Adipose tissue (tissue), 3 donors: ENCODE data around the gene RALGAPA2. TPM values are rescaled to one million over a fixed set of nuclear protein-coding genes. Genes with fewer than 3 reads are reported as not detected.

Experiments
- H3K27ac ChIP-seq: one replicate; pipeline ENCODE4 v1.5.1; 2013; ENCODE audit warnings: low read depth, low read length
- WGBS, 3 donors: extraction: QIAGEN DNeasy Blood & Tissue Kit; methylation state at CpG; one replicate each; pipeline ENCODE4 v1.1.7; 2013; 5-methylcytosine and 5-hydroxymethylcytosine counted together
- polyA plus RNA-seq, 3 donors: library from polyadenylated mRNA; stranded (reverse); fragments of 200-250 nt; gene quantifications; one replicate each; pipeline ENCODE4 v1.2.3, GENCODE V29; 2013
- donor health status: healthy with polysubstance abuse.
- donor health status: Bipolar disorder and iron deficiency.
- donor health status: healthy.

The RALGAPA2 gene
- polyA plus RNA-seq, 3 donors = 12.3 to 21.7 (median 12.6) TPM

GRCh38 chr20:20657092-20657491, 55.4 kb downstream of the RALGAPA2 start:
- 97% methylated on average over 6 of the region's 6 CpGs for WGBS, 3 donors
- no peak overlapping the region for H3K27ac ChIP-seq

- H3K27ac ChIP-seq = no peak overlapping the region
- 90 to 91% (median 91%) methylated on average over 5 of the region's 5 CpGs for WGBS, 3 donors
These were observed 56.6 kb downstream of the RALGAPA2 start for GRCh38 chr20:20655883-20656282.

GRCh38 chr20:20649945-20650344, 62.5 kb downstream of the RALGAPA2 start:
- no peak overlapping the region for H3K27ac ChIP-seq
- WGBS, 3 donors = 83 to 87% (median 84%) methylated on average over 4 of the region's 4 CpGs

DNA sequence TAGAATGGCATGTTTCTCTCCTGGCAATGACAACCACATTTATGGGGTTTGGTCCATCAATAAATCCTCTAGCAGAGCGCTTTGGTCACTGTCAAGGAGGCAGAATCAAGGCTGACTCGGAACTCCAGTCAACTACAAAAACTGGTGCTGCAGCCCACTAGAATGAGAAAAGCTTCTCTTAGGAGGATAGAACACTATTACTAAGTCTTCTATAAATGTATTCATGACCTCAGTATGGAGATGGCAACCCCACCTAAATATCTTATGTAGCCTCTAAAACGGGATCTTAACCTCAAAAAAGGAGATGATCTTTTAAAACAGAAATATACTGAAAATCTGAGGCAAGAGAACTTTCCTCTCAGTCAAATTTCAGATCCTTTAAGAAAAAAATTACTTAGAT, 68.5 kb downstream of the RALGAPA2 start:
- no peak overlapping the region for H3K27ac ChIP-seq
- 83 to 92% (median 89%) methylated on average over 3 of the region's 3 CpGs for WGBS, 3 donors

DNA sequence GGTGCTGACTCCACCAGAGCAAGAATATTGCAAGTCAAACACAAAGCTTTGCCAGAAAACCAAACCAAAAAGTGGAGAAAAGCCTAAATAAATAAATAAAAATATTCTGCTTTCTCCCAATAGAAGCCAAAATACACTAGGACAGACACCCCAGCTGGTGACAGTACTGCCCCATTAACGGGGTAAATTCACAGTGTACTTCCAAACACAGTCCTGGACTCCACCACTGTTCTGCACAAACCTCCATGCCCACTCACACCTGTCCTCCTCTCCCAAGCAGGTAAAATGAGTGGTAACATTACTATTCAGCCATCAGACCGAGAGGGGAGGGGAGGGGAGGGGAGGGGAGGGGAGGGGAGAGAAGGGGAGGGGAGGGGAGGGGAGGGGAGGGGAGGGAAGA, 70.7 kb downstream of the RALGAPA2 start:
- WGBS, 3 donors = 92 to 97% (median 92%) methylated on average over 1 to 2 of the region's 2 CpGs
- H3K27ac ChIP-seq = no peak overlapping the region

- H3K27ac ChIP-seq = no peak overlapping the region
- 40 to 65% (median 47%) methylated on average over 2 of the region's 2 CpGs for WGBS, 3 donors
These were observed 73.6 kb downstream of the RALGAPA2 start for GRCh38 chr20:20638878-20639277.

GRCh38 chr20:20637998-20638725, 74.3 kb downstream of the RALGAPA2 start:
- 75 to 92% (median 86%) methylated on average over 7 of the region's 7 CpGs for WGBS, 3 donors
- no peak overlapping the region for H3K27ac ChIP-seq

DNA sequence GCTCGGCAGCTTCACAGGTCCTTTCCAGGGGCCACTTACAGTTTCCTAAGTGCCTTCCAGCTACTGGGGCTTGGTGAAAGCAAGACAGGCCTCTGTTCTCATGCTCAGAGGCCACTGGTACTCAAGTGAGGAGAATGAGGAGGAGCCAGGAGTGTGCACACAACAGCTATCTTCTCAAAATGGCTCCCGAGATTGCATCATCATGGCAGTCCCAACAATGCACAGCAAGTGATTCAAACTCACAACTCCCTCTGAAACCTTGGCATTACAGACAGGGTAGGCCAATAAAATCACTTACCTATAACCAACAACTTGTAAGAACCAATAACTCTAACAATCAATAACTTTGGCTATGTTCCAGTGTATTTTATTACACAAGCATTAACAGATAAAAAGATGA, 77.4 kb downstream of the RALGAPA2 start:
- WGBS, 3 donors = 90 to 95% (median 95%) methylated on average over 2 of the region's 2 CpGs
- no peak overlapping the region for H3K27ac ChIP-seq

GRCh38 chr20:20632644-20633043, 79.8 kb downstream of the RALGAPA2 start:
- H3K27ac ChIP-seq = no peak overlapping the region
- 88 to 90% (median 88%) methylated on average over 2 of the region's 2 CpGs for WGBS, 3 donors

DNA sequence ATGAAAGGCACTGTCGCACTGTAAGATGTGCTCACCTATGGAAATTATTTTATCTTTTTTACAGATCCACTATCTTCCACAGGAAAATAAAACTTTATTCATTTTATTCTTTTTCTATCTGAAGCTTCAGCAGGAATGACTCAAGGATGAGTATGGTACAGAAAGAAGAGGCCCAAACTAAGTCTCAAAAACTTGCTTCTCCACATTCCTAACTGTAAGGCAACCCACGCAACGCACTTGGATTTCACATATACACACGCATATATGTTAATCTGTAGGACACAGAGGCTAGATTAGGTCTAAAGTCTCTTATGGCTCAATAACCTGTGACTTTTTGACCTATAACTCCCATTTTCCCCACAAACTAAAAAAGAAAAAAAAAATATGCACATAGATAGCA, 81.9 kb downstream of the RALGAPA2 start:
- no peak overlapping the region for H3K27ac ChIP-seq
- 96 to 99% (median 96%) methylated on average over 4 of the region's 4 CpGs for WGBS, 3 donors

DNA sequence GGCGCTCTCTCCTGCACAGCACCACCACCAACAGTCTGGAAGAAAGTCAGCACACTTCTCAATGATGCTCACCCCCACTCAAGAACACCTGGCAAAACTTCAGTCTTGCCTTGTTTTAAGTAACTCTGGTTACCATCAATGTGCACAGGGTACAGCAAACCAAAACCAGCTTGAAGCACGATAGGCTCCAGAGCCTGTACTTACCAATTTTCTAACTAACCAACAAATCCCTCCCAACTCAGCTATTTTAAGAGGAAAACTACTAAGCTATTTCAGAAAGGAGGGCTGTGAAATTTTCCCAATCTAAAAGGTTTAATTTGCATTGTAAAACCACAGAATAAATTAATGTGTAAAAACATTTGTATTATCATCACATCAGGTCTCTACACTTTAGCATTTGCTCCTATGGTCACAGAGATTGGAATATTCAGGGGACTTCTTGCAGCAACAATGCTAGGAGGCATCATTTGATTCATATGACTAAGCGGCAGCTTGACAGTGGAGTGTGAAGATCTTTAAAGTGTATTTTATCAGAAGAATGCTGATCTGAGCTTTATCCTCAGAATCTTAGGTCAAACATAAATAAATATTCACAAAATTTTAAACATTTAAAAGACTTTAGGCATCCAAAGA, 82.8 kb downstream of the RALGAPA2 start:
- 97% methylated on average over 3 of the region's 3 CpGs for WGBS, 3 donors
- H3K27ac ChIP-seq = no peak overlapping the region

DNA sequence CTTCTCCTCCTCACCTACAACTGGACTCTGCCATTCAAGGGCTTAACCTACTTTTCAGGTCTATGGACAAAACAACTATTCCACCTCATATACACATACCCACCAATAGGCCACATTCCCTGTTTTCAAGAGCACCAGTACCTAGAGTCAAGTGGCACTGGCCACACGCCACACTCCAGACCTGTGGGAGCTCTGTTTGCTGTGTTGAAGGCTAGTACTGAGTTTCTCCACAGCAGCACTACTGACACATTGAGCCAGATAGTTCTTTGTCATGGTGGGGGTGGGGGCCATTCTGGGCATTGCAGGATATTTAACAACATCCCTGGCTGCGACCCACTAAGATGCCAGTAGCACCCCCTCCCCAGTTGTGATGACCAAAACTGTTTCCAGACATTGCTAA, 84.1 kb downstream of the RALGAPA2 start:
- WGBS, 3 donors = 91 to 100% (median 96%) methylated on average over 2 of the region's 2 CpGs
- no peak overlapping the region for H3K27ac ChIP-seq

DNA sequence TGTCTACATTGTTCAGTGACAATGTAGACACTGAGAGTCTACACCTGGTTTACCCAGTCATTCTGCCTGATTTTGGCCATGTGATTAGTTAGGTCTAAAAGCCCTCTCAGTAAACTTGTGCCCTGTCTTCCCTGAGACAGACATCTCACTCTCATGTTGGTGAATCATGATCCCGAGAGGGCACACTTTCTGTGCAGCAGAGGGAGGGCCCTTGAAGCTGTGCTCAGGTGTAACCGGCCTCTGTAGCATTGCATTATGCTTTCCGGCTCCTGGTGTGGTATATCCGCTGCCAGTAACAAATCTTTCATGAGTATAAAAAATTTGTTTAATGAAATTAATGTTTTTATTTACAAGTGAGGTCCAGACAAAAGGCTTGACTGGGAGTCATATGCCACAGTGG, 85.0 kb downstream of the RALGAPA2 start:
- WGBS, 3 donors = 95 to 99% (median 95%) methylated on average over 4 of the region's 4 CpGs
- no peak overlapping the region for H3K27ac ChIP-seq

DNA sequence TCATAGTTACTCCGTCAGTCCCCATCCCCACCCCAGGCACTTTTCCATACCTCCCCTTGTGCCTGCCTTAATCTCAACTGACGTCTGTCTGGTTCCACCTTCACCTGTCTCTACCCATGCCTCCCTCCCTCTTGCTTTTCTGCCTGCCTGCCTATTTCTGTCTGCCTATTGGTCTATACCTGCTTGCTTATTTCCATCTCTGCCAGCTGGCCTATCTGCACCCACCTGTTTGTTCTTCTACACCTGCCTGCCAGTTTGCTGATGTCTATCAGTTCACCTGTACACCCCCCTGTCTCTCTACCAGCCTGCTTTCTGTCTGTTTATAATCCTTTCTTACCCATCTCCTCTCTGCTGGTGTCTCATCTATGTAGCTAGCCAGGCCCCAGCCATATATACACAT, 87.5 kb downstream of the RALGAPA2 start:
- no peak overlapping the region for H3K27ac ChIP-seq
- 66 to 97% (median 93%) methylated on average over 2 of the region's 2 CpGs for WGBS, 3 donors

DNA sequence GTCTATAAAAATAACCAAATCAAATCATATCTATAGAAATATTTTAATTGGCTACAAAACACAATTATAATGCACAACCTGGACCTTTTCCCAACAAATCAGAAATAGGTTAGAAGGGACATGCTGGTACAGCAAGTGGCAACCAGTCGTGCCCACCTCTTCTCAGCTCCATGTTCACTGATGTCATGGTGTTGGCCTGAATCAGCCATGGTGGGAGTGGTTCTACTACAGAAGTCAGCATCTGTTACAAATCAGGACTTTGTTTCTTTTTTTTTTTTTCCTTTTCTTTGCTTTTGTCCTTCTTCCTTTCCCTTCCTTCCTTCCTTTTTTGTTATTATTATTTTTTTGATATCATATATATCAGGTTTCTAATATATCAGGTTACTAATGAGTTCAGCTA, 91.2 kb downstream of the RALGAPA2 start:
- WGBS, 3 donors = 74 to 87% (median 79%) methylated on average over 1 of the region's 1 CpG
- no peak overlapping the region for H3K27ac ChIP-seq

GRCh38 chr20:20614391-20614790, 98.1 kb downstream of the RALGAPA2 start:
- 90 to 97% (median 92%) methylated on average over 3 of the region's 3 CpGs for WGBS, 3 donors
- H3K27ac ChIP-seq = no peak overlapping the region

GRCh38 chr20:20612251-20612650, 100.2 kb downstream of the RALGAPA2 start:
- WGBS, 3 donors = 68 to 85% (median 76%) methylated on average over 2 of the region's 2 CpGs
- no peak overlapping the region for H3K27ac ChIP-seq

DNA sequence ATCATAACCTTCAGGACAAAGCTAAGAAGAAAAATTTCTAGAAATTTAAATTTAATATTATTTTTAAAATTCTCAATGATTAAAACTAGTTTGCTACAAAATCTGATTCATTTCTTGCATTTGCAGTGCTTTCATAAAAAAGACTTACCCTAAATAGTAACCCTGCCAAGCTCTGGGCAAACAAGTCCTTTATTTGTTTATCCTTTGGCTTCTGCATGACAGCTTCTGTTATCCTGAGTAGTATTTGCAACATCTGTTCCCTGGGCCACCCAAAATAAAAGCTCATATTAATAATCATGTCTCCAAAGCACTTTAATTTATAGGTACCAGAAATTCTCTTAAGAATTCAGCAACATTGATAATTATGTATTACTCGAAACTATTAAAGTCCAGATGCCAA, 101.3 kb downstream of the RALGAPA2 start:
- WGBS, 3 donors = 62 to 82% (median 67%) methylated on average over 1 of the region's 1 CpG
- no peak overlapping the region for H3K27ac ChIP-seq

- 95 to 98% (median 97%) methylated on average over 6 of the region's 6 CpGs for WGBS, 3 donors
- no peak overlapping the region for H3K27ac ChIP-seq
These were observed 102.9 kb downstream of the RALGAPA2 start for GRCh38 chr20:20609522-20609921.

- no peak overlapping the region for H3K27ac ChIP-seq
- 89 to 94% (median 92%) methylated on average over 4 of the region's 4 CpGs for WGBS, 3 donors
These were observed 103.8 kb downstream of the RALGAPA2 start for GRCh38 chr20:20608641-20609040.
